Epidermal melanocyte (primary cell): ENCODE data around the gene PPM1F.
A peak's percentile ranks its signal among the peaks of the same experiment; 100 is the strongest.

Experiments used
- DNase-seq: peaks from one replicate; pipeline ENCODE4 v3.0.0; 2011; ENCODE audit warnings: low spot score; ENCODE audit not compliant: insufficient read length

Gene PPM1F, protein sequence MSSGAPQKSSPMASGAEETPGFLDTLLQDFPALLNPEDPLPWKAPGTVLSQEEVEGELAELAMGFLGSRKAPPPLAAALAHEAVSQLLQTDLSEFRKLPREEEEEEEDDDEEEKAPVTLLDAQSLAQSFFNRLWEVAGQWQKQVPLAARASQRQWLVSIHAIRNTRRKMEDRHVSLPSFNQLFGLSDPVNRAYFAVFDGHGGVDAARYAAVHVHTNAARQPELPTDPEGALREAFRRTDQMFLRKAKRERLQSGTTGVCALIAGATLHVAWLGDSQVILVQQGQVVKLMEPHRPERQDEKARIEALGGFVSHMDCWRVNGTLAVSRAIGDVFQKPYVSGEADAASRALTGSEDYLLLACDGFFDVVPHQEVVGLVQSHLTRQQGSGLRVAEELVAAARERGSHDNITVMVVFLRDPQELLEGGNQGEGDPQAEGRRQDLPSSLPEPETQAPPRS

DNA sequence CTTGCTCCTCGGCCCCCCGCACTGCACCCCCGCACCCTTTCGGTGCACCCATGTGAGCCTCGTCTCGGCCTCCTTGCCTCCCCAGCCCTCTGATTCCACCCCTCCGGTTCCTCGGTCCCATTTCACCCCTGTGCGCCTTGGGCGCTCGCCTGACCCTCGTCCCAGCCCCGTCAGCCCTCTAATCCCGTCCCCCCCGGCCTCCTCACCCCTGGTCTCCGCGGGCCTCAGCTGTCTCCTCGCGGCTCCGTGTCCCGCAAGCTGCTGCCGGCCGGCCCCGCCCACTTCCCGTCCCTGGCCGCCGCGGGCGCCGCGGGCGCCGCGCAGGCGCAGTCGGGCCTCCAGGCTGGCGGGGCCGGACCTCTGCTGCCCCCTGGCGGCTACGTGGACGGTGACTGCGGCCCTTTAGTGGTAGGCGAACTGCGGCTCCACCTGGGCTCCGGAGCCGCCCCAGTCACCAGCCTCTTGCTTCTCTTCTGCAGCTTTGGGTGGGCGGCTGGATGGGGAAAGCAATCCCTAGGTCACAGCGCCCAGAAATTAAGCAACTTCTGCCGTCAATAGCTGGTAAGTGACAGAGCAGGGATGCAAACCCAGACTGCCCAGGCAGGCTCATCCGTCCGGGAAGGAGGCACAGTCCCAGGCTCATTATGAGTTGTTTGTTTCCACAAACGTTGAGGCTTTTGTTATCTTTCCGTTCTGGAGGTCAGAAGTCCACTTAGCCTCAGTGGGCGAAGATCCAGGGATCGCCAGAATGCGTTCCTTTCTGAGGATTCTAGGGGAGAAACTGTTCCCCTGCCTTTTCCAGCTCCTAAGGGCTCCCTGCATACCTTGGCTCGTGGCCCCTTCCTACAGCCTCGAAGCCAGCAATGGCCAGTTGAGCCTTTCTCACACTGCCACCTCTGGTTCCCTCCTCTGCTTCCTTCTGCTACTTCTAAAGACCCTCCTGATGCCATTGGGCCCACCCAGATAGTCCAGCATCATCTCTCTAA lies at the start of gene PPM1F:
PPM1F (minus strand) TSS at position 263 of the 986 bp plus-strand sequence. CDS start 6,800 bp downstream, outside the sequence.
- DNase-seq, result peak; percentile 88

DNA sequence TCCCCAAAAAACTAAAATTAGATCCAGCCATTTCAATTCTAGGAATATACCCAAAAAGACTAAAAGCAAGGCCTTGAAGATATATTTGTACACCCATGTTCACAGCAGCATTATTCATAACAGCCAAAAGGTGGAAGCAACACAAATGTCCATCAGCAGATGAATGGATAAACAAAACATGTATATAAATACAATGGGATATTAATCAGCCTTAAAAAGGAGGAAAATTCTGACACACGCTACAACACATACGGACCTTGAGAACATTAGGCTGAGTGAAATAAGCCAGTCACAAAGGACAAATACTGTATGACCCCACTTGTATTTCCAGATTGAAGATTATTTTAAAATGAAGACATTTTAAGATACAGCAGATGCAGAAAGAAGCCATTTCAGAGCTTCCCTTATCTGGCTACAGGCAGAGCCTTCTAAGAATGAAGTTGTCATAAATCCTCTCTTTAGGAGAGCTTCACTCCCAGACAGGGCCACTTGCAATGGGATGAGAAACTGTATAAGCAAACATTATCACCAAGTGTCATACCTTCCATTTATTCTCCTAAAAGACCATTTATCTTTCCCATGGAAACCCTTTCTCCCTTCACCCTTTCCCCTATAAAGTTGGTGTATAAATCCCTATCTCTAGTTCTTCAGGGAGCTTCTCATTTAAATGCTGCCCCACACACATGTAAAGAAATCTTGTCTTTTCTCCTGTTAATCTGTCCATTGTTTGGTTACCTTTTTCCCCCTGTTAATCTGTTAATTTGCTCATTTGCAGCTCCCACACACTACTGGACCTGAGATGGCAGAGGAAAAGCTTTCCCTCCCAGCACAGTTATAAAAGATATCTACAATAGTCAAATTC lies 49.2 kb upstream of the PPM1F start:
- no peak for DNase-seq

DNA sequence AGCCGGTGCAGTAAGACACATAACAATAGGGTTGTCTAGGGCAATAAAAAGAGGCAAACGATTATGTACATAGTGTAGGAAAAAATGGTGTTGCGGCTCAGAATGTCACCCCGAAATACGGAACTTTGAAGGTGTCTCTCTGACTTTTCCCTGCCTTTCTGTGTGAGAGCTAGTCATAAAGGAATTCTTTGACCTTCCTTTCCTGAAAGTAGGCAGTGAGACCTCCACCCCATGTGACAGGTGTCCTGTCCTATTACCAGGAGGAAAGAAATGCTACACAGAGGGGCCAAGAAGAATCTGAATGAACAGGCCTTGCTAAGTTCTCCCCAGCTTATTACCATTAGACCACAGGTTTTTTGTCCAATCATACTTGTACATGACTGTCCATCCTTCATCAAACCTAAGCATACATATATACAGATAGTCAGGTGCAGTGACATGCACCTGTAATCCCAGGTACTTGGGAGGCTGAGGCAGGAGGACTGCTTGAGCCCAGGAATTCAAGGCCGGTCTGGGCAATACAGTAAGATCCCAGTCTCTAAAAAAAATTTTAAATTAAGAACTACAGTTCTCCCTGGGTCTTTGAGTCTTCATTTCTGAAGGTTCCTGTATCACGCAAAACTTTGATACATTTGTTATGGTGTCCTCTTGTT lies 46.1 kb upstream of the PPM1F start:
- no peak for DNase-seq

GRCh38 chr22:21996175-21996720 lies 43.6 kb upstream of the PPM1F start:
- DNase-seq, result no peak

DNA sequence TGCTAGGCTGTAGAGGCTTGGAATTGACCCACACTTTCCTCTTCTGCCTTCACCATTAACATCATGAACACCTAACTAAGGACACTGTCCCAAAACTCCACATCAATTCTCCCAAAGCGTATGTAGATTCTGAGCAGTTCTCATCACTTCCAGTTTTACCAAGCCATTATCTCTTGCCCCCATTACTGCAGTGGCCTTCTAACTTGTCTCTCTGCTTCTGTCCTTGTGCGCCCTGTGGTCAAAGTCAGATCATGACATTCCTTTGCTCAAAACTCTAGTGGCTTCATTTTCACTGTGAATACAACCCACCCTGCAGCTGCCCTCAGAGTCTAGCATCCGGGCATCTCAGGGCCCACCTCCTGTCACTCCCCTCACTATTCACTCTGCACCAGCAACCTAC lies 43.0 kb upstream of the PPM1F start:
- no peak for DNase-seq

DNA sequence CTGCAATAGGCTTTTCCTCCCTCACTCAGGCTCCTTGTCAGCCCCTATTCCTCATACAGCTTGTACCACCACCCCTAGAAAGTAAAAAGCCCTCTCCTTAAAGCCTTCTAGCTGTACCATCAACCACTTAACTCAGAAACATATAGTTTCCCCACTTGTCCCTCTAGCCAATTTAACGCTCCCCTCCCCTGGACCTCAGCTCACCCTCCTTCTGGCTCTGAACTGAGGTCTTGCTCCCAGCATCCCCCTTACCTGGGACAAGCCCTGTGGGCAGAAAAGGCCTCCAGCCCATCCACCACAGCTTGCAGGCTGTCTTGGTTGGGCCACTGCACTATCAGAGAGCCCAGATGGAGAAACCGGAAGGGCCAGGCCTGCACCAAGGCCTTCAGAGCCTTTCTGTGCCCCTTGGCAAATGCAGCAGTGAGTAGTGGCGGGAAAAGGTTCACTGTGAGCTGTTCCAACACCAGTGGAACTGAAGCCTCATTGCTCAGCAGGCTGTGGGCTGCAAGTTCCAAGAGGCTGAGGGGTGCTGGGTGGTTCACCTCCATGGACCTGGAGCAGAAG lies 42.3 kb upstream of the PPM1F start:
- DNase-seq, result no peak

DNA sequence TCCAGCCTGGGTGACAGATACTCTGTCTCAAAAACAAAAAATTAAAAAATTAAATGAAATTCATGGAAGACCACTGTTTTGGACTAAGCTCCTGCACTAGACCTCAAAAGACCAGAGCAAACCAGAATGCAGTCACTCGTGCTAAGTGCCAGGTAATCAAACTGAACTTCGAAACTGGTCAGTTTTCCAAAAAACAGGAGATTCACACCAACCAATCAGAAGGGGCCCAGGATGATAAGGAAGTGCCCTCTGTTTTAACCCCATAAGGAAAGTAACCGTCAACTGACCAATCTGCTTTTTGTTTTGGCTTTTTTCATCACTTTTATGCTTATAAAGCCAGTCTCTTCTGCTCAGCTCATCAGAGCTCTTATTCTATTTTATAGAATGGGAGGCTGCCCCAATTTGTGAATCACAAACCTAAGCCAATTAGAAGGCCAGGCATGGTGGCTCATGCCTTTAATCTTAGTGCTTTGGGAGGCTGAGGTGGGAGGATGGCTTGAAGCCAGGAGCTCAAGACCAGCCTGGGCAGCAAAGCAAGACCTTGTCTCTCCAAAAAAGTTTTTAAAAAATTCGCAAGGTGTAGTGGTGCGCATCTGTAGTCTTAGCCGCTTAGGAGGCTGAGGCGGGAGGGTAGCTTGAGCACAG lies 40.1 kb upstream of the PPM1F start:
- DNase-seq, result no peak

DNA sequence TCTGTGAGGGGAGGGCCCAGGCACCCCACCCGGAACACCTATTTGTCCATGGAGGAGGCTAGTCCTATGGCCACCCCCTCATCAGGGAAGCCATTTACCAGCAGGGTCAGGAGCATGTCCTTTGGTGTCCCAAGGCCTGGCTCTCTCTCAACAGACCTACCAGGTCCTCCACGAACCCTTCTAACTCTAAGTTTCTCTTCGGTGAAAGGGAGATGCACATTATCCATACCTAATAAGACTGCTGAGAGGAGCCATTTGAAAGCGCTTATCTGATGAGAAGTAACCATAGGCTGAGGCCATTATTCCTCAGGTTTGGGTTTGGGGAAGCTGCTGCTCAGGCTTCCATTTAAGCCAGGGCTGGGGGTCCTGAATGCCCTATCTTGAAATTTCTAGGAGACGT lies 39.1 kb upstream of the PPM1F start:
- DNase-seq, result no peak

- DNase-seq, result no peak
Observed at GRCh38 chr22:21991304-21991596, 38.6 kb upstream of the PPM1F start.

DNA sequence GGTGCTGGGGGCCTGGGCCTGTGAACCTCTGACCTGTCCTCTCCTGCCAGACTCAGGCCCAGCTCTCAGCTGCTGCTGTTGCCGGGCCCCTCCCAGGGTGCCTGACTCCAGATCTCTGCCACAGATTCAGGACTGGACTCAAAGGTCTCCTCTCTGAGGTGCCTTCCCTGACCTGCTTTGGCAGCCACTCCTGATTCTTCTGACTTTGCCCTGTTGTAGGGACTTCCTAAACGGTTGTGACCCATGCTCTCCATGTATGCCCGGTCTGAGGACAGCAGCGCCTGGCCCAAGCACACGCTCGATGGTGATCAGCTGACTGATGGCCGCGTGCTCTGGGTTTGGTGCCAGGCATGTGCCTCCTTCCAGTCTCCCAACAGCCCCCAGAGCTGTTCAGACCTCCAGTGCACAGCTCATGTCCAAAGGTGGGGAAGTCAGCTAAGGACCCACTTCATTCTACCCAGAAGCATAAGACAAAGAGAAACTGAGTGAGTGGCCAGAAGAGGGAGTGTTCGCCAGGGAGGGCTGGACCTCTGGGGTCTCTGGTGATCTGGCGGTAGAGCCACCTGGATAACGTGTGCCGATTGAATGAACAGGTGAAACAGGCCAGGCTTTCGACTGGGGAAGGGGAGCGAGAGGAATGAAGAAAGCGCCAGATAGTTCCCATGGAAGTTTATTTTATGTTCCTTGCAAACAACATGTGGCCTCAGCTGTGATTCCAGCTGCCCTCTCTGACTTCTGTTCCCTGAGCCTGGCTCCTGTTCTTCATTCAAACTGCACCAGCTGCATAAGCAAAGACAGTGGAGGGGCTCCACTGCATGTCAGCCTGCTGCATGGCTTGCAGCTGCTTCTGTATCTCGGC lies 38.0 kb upstream of the PPM1F start:
- no peak for DNase-seq

DNA sequence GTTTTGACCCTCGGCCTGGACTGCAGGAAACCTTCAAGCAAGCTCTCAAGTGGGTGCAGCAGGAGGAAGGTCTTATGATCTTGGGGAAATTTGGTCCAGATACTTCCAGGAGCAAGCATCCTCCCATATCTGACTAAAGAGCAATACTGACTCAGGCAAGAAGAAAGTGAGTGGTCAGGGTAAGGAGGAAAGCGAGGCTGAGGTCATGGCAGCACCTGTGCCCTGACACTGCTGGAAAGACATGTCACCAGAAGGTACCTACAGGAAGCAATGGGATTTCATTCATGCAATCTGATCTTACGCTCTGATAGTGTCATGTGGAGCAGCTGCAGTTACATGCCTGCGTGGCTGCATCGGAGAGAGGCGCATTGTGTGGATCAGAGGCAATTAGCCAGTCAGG lies 36.4 kb upstream of the PPM1F start:
- DNase-seq, result no peak

- DNase-seq, result no peak
Observed at GRCh38 chr22:21985214-21985613, 32.6 kb upstream of the PPM1F start.

- DNase-seq, result no peak
Observed at GRCh38 chr22:21984793-21985192, 32.1 kb upstream of the PPM1F start.

- peak; percentile 62 for DNase-seq
Observed at GRCh38 chr22:21982338-21982965, 29.8 kb upstream of the PPM1F start, which contains the start of gene TOP3B. TOP3B (minus strand) TSS chr22:21982787; CDS start chr22:21975709, 7,078 bp downstream.

DNA sequence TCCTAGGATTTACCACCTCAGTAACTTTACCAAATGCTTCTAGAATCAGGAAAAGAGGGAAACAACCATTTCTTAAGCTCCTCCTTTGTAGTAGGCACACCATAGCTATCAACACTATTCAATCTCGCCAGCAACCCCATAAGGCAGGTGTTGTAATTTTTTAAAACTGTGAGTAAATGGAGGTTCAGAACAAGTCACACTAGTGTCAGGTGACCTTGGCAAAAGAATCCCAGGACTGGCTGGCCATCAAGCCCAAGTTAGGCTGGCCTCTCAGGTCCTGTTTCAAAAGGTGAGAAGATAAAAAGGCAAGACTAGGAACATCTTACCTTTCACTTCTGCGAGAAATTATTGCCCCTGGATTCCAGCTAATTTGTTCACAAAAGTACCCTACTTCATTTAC lies 29.2 kb upstream of the PPM1F start:
- DNase-seq, result no peak

- no peak for DNase-seq
Observed at GRCh38 chr22:21980547-21980946, 27.9 kb upstream of the PPM1F start.

GRCh38 chr22:21978564-21979386 lies 26.1 kb upstream of the PPM1F start:
- no peak for DNase-seq
